Measurements from ENCODE around the gene THAP5. TPM values are rescaled to one million over a fixed set of nuclear protein-coding genes. Genes with fewer than 3 reads are reported as not detected.
A peak's percentile ranks its signal among the peaks of the same experiment; 100 is the strongest.
"Not testable (repeated sequence)": the region's sequence is repeated elsewhere in the genome, so short reads cannot be mapped to it uniquely, and the experiment has no call there.

THAP5 gene
- total RNA-seq, 2 experiments from 2014 or later: 28.7 to 28.8 TPM

- no peaks in the 10 kb centered on the region for H3K27me3 Mint-ChIP-seq
- CTCF ChIA-PET: no interaction called here
- H3K36me3 Mint-ChIP-seq (ENCODE audit: low read depth): peaks cover 65% of the 10 kb centered on the region
- DNase-seq: no peak
- H3K4me1 Mint-ChIP-seq: peaks cover 33% of the 10 kb centered on the region
- peaks cover 6% of the 10 kb centered on the region for H3K9me3 Mint-ChIP-seq
- no peak overlapping the region for H3K4me3 Mint-ChIP-seq
- POLR2A ChIA-PET: interaction anchor here (0.7 kb wide), 1 partner anchor 49 kb away, joined by 3 read pairs; no protein-coding TSS in a partner anchor
- no peak overlapping the region for H3K27ac Mint-ChIP-seq
Observed at GRCh38 chr7:108576116-108576515, 6.6 kb upstream of the THAP5 start.

DNA sequence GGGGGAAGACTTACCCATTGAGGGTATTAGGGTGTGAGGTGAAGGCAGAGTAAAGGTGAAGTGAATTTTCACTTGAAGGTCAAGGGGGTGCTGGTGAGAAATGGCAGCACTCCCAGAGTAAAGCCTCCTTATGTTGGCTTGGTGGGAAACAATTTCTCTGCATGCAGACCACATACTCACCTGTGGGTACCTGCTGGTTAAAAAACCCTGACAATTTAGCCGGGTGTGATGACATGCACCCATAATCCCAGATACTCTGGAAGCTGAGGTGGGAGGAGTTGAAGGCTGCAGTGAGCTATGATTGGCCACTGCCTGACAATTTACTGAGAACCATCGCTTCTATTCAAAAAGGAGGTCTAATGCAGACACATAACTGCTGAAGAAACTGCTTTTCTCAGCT is 5.7 kb upstream of the THAP5 start:
- Mint-ChIP-seq H3K9me3 (peaks cover 6% of the 10 kb centered on the region), H3K27ac (no peak overlapping the region), H3K4me1 (peaks cover 37% of the 10 kb centered on the region), H3K4me3 (no peak overlapping the region), H3K27me3 (no peaks in the 10 kb centered on the region), H3K36me3 (ENCODE audit: low read depth) (peaks cover 70% of the 10 kb centered on the region)
- ChIA-PET POLR2A (interaction anchor here (1.4 kb wide), 1 partner anchor 48 kb away, joined by 5 read pairs; no protein-coding TSS in a partner anchor), CTCF (no interaction called here)
- no peak for DNase-seq

- POLR2A ChIA-PET: interaction anchor here (4.6 kb wide), 1 partner anchor 47 kb away, joined by 119 read pairs; the partner anchor contains the start of gene PNPLA8
- Mint-ChIP-seq H3K27ac (no peak overlapping the region), H3K9me3 (no peaks in the 10 kb centered on the region), H3K27me3 (no peaks in the 10 kb centered on the region), H3K36me3 (ENCODE audit: low read depth) (peaks cover 58% of the 10 kb centered on the region), H3K4me1 (peaks cover 48% of the 10 kb centered on the region), H3K4me3 (no peak overlapping the region)
- DNase-seq: no peak
- CTCF ChIA-PET: no interaction called here
Observed at GRCh38 chr7:108572480-108572879, 3.0 kb upstream of the THAP5 start.

GRCh38 chr7:108570146-108570755 is 745 bp upstream of the THAP5 start:
- Mint-ChIP-seq H3K27me3 (no peaks in the 10 kb centered on the region), H3K4me3 (peak overlapping the region; percentile 88), H3K4me1 (peaks cover 57% of the 10 kb centered on the region), H3K36me3 (ENCODE audit: low read depth) (peaks cover 53% of the 10 kb centered on the region), H3K9me3 (no peaks in the 10 kb centered on the region), H3K27ac (peak overlapping the region; percentile 98)
- CTCF ChIA-PET: interaction anchor here (1.1 to 2.5 kb wide), 3 partner anchors 9 to 44 kb away, joined by 3 to 7 read pairs (median 3); partner anchors contain the start of gene PNPLA8
- POLR2A ChIA-PET: interaction anchor here (0.9 to 4.6 kb wide), 11 partner anchors 10 to 1402 kb away, joined by 3 to 119 read pairs (median 4); partner anchors contain the start of genes CBLL1, HBP1 and PNPLA8
- DNase-seq: peak; percentile 52

DNA sequence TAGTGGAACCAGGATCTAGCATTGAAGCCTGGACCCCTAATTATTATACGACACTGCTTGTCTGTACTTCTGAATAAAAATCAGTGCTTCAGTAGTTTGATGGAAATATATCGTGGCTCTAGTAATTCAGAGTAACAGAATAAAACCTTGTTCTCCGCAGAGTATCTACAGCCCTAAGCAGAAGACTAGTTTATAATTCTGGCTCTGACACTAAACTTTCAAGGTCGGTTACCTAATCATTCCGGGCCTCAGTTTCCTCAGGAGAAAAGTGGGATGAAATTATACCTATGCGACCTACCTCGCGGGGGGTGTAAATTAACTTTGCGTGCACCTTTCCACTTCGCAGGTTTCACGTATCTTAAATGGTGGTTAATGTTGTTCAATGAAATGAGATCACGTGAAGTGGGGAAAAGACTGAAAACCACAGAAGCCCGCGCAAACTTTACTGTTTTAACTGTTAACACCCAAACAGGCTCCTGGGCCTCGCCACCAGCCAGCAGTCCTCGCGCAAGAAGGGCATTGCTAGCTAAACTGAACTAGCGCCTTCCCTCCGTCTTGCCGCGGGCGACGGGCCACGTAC is 615 bp downstream of the THAP5 start:
- peak; percentile 62 for DNase-seq
- Mint-ChIP-seq H3K27me3 (no peaks in the 10 kb centered on the region), H3K4me1 (peaks cover 50% of the 10 kb centered on the region), H3K9me3 (no peaks in the 10 kb centered on the region), H3K27ac (peak overlapping the region; percentile 98), H3K4me3 (peak overlapping the region; percentile 88), H3K36me3 (ENCODE audit: low read depth) (peaks cover 57% of the 10 kb centered on the region)
- CTCF ChIA-PET: interaction anchor here (1.1 to 2.5 kb wide), 3 partner anchors 8 to 43 kb away, joined by 3 to 7 read pairs (median 3); partner anchors contain the start of gene PNPLA8
- POLR2A ChIA-PET: interaction anchor here (0.8 to 4.6 kb wide), 9 partner anchors 9 to 1400 kb away, joined by 3 to 119 read pairs (median 4); partner anchors contain the start of genes CBLL1, HBP1 and PNPLA8

DNA sequence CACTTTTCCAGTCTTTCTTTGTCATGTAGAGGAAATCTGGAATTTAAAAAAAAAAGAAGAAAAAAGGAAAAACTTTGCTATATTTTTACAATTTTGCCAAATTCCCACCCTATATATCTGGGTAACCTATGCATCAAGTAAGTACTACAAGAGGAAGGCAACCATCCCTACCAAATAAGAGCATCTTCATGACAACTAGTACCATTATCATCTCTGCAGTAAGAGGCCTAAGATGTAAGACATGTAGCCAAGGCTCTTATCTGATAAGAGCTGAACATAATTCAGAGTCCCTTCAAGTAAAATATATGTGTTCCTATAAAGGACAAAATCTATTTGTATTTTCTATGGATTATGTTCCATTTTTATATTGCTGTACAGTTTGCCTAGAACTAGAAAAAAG is 3.5 kb downstream of the THAP5 start:
- CTCF ChIA-PET: no interaction called here
- H3K27me3 Mint-ChIP-seq: no peaks in the 10 kb centered on the region
- H3K9me3 Mint-ChIP-seq: peaks cover 4% of the 10 kb centered on the region
- no peak overlapping the region for H3K4me3 Mint-ChIP-seq
- no peak for DNase-seq
- H3K36me3 Mint-ChIP-seq (ENCODE audit: low read depth): peaks cover 53% of the 10 kb centered on the region
- H3K27ac Mint-ChIP-seq: no peak overlapping the region
- POLR2A ChIA-PET: no interaction called here
- H3K4me1 Mint-ChIP-seq: peaks cover 26% of the 10 kb centered on the region

GRCh38 chr7:108561047-108561619 is 8.4 kb downstream of the THAP5 start:
- POLR2A ChIA-PET: interaction anchor here (0.6 to 1.8 kb wide), 2 partner anchors 8 to 49 kb away, joined by 3 to 11 read pairs; partner anchors contain the start of genes DNAJB9 and THAP5
- CTCF ChIA-PET: interaction anchor here (1.0 kb wide), 1 partner anchor 9 kb away, joined by 3 read pairs; the partner anchor contains the start of genes DNAJB9 and THAP5
- Mint-ChIP-seq H3K27me3 (no peaks in the 10 kb centered on the region), H3K4me1 (peaks cover 4% of the 10 kb centered on the region), H3K9me3 (peaks cover 30% of the 10 kb centered on the region), H3K4me3 (no peak overlapping the region), H3K27ac (no peak overlapping the region), H3K36me3 (ENCODE audit: low read depth) (peaks cover 47% of the 10 kb centered on the region)
- DNase-seq: no peak

- Mint-ChIP-seq H3K4me1 (no peaks in the 10 kb centered on the region), H3K27me3 (no peaks in the 10 kb centered on the region), H3K27ac (no peak overlapping the region), H3K9me3 (peaks cover 33% of the 10 kb centered on the region), H3K36me3 (ENCODE audit: low read depth) (peaks cover 35% of the 10 kb centered on the region), H3K4me3 (no peak overlapping the region)
- ChIA-PET POLR2A (interaction anchor here (1.8 kb wide), 1 partner anchor 10 kb away, joined by 11 read pairs; the partner anchor contains the start of genes DNAJB9 and THAP5), CTCF (interaction anchor here (1.3 kb wide), 1 partner anchor 33 kb away, joined by 4 read pairs; the partner anchor contains the start of gene PNPLA8)
- DNase-seq: no peak
Observed at GRCh38 chr7:108559253-108559652, 10.3 kb downstream of the THAP5 start.

DNA sequence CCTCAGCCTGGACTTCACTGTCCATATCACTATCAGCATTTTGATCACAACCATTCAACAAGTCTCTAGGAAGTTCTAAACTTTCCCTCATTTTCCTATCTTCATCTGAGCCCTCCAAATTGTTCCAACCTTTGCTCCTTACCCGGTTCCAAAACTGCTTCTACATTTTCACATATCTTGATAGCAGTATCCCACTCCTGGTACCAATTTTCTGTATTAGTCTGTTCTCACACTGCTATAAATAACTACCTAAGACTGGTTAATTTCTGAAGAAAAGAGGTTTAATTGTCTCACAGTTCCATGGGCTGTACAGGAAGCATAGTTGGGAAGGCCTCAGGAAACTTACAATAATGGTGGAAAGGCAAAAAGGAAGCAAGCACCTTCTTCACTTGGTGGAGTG is 11.9 kb downstream of the THAP5 start:
- ChIA-PET CTCF (no interaction called here), POLR2A (no interaction called here)
- peaks cover 35% of the 10 kb centered on the region for H3K36me3 Mint-ChIP-seq (ENCODE audit: low read depth)
- no peaks in the 10 kb centered on the region for H3K4me1 Mint-ChIP-seq
- H3K27me3 Mint-ChIP-seq: no peaks in the 10 kb centered on the region
- no peak overlapping the region for H3K27ac Mint-ChIP-seq
- H3K4me3 Mint-ChIP-seq: no peak overlapping the region
- no peak for DNase-seq
- peaks cover 33% of the 10 kb centered on the region for H3K9me3 Mint-ChIP-seq

DNA sequence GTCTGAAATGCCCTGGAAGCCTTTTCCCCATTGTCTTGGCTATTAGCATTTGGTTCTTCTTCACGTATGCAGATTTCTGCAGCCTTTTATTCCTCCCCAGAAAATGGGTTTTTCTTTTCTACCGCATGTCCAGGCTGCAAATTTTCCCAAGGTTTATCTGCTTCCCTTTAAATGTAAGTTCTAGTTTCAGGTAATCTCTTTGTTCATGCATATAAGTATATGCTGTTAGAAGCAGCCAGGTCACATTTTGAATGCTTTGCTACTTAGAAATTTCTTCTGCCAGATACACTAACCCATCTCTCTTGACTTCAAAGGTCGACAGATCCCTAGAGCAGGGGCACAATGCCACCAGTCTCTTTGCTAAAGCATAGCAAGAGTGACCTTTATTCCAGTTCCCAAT is 12.3 kb downstream of the THAP5 start:
- no peaks in the 10 kb centered on the region for H3K4me1 Mint-ChIP-seq
- ChIA-PET CTCF (no interaction called here), POLR2A (interaction anchor here (1.3 kb wide), 1 partner anchor 9 kb away, joined by 3 read pairs; no protein-coding TSS in a partner anchor)
- DNase-seq: no peak
- peaks cover 32% of the 10 kb centered on the region for H3K36me3 Mint-ChIP-seq (ENCODE audit: low read depth)
- no peak overlapping the region for H3K4me3 Mint-ChIP-seq
- H3K27me3 Mint-ChIP-seq: no peaks in the 10 kb centered on the region
- H3K9me3 Mint-ChIP-seq: peaks cover 33% of the 10 kb centered on the region
- H3K27ac Mint-ChIP-seq: no peak overlapping the region

DNA sequence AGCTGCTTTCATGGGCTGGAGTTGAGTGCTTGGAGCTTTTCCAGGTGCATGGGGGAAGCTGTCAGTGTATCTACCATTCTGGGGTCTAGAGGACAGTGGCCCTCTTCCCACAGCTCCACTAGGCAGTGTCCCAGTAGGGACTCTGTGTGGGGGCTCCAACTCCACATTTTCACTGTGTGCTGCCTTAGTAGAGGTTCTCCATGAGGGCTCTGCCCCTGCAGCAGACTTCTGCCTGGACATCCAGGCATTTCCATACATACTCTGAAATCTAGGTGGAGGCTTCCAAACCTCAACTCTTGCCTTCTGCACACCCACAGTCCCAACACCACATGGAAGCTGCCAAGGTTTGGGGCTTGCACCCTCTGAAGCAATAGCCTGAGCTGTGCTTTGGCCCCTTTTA is 12.8 kb downstream of the THAP5 start:
- H3K27ac Mint-ChIP-seq, DNase-seq, H3K4me1 Mint-ChIP-seq, H3K4me3 Mint-ChIP-seq, H3K27me3 Mint-ChIP-seq: not testable (repeated sequence)
- H3K36me3 Mint-ChIP-seq (ENCODE audit: low read depth): peaks cover 29% of the 10 kb centered on the region
- ChIA-PET POLR2A (interaction anchor here (1.3 kb wide), 1 partner anchor 8 kb away, joined by 3 read pairs; no protein-coding TSS in a partner anchor), CTCF (interaction anchor here (1.1 kb wide), 1 partner anchor 30 kb away, joined by 3 read pairs; no protein-coding TSS in a partner anchor)
- peaks cover 33% of the 10 kb centered on the region for H3K9me3 Mint-ChIP-seq

GRCh38 chr7:108548141-108548896 is 21.2 kb downstream of the THAP5 start:
- not testable (repeated sequence) for H3K4me1 Mint-ChIP-seq; DNase-seq; H3K27ac Mint-ChIP-seq; H3K27me3 Mint-ChIP-seq; H3K9me3 Mint-ChIP-seq; H3K4me3 Mint-ChIP-seq; H3K36me3 Mint-ChIP-seq (ENCODE audit: low read depth)
- POLR2A ChIA-PET: interaction anchor here (1.0 to 2.0 kb wide), 2 partner anchors 8 to 22 kb away, joined by 3 to 4 read pairs; partner anchors contain the start of gene PNPLA8
- CTCF ChIA-PET: interaction anchor here (1.2 kb wide), 1 partner anchor 18 kb away, joined by 3 read pairs; no protein-coding TSS in a partner anchor
